Thyroid gland (tissue), 4 donors: ENCODE measurements around the gene PALS2.

Source experiments
- CTCF ChIP-seq, 6 experiments: fragments of 200-600 bp in 3 of 6; fragments of 450-650 bp in 3 of 6; sonication (generic) in 3 of 6; IDR thresholded peaks; one replicate each; pipeline ENCODE4 v1.5.1; 2016 to 2019; ENCODE audit warnings: antibody characterized with exemption in 6 of 6, mild to moderate bottlenecking in 2 of 6, inconsistent platforms in 1 of 6, moderate library complexity in 1 of 6
- POLR2A ChIP-seq, 2 donors: fragments of 450-650 bp; IDR thresholded peaks; one replicate each; pipeline ENCODE4 v1.6.1; 2017; ENCODE audit warnings: antibody characterized with exemption in 2 of 2, mild to moderate bottlenecking in 2 of 2, moderate library complexity in 1 of 2

- no peak for TF ChIP-seq CTCF (IDR thresholded peaks at IDR 0.05)
- no peak for TF ChIP-seq POLR2A (IDR thresholded peaks at IDR 0.05)
Observed at GRCh38 chr7:24617957-24618616, 44.8 kb downstream of the PALS2 start.
